HG03196 (cell line): ENCODE results near the gene ADCY9.
"Not testable (repeated sequence)": the region's sequence is repeated elsewhere in the genome, so short reads cannot be mapped to it uniquely, and the experiment has no call there.

Experiments used
- ATAC-seq: cut with Tn5 transposase; IDR thresholded peaks from one replicate; pipeline ENCODE4 v1.9.1; 2021; ENCODE audit not compliant: unreplicated experiment

ADCY9 gene

DNA sequence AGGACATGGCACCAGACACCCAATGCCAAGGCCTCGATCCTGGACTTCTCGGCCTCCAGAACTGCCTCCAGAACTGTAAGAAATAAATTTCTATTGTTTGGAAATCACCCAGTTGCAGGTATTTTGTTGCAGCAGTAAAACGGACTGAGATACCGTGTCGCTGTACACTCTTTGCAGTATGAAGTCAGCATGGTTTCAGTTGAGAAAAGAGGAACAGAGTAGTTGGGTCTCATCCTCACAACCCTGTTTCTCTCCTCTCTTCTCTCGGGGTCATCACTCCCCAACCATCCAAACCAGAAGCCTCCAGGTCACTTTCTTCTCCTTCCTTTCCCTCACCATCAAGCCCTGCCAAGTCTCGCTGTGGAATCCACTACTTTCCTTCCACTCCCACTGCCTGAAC is 77.8 kb downstream of the ADCY9 start:
- ATAC-seq: no peak

DNA sequence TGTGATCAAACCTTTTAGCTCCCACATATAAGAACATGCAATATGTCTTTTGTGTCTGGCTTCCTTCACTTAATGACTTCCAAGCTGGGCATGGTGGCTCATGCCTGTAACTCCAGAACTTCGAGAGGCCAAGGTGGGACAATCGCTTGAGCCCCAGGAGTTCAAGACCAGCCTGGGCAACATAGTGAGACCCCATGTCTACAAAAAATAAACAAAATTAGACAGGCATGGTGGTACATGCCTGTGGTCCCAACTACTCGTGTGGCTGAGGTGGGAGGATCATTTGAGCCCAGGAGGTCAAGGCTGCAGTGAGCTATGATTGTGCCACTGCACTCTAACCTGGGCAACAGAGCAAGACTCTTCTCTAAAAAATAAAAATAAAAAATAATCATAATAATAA is 79.3 kb downstream of the ADCY9 start:
- ATAC-seq: not testable (repeated sequence)

GRCh38 chr16:4034963-4035362 is 81.3 kb downstream of the ADCY9 start:
- no peak for ATAC-seq

- ATAC-seq: no peak
Measured at GRCh38 chr16:4033951-4034350, 82.3 kb downstream of the ADCY9 start.

- no peak for ATAC-seq
Measured at GRCh38 chr16:4032768-4033167, 83.5 kb downstream of the ADCY9 start.

GRCh38 chr16:4028144-4028543 is 88.1 kb downstream of the ADCY9 start:
- ATAC-seq: no peak

- no peak for ATAC-seq
Measured at GRCh38 chr16:4026854-4027253, 89.4 kb downstream of the ADCY9 start.

GRCh38 chr16:4025428-4025827 is 90.8 kb downstream of the ADCY9 start:
- no peak for ATAC-seq

- no peak for ATAC-seq
Measured at GRCh38 chr16:4021916-4022315, 94.3 kb downstream of the ADCY9 start.

DNA sequence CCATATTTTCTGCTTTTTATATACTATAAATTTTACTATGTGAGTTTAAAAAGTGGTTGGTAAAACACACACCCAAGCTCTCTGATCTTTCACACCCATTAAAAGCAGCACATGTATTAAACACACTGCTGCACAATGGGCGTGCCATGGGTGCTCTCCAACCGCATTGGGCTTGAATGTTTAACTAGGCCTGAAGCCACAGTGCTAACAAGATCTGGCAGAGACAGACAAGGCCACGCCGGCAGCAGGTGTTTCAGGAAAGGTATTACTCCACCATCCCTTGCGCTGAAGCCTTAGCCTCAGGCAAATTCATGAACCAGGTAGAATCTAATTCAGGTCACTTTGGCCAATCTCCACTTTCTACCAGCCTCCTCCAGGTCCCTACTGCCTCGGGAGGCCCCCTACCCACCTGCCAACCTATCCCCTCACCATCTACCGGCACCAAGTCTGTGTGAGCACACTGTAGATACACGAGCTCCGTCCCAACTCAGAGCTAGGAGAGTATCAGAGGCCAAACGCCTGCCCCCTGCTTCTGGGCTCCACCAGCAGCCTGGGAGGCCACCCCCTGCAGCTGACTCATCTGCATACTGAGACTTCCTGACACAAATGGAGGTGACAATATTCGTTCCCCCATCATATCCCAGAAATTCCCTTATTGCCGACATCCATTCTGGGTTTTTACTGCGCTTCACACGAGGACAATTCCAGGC is 95.0 kb downstream of the ADCY9 start:
- no peak for ATAC-seq

GRCh38 chr16:4019371-4019791 is 96.9 kb downstream of the ADCY9 start:
- no peak for ATAC-seq

DNA sequence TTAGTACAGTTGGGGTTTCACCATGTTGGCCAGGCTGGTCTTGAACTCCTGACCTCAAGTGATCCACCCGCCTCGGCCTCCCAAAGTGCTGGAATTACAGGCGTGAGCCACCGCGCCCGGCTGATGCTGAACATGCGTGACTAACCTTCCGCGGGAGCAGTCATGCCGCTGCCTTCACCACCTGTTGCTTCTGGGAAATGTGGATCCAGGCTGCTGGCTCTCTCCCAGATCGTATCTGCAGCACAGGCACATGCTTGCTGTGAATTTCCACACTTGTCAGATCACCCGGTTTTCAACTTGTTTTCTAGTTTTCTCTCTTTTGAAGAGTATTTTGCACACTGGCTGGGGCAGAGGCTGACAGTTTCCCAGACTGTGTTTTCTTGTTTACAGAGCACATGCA is 97.9 kb downstream of the ADCY9 start:
- no peak for ATAC-seq

DNA sequence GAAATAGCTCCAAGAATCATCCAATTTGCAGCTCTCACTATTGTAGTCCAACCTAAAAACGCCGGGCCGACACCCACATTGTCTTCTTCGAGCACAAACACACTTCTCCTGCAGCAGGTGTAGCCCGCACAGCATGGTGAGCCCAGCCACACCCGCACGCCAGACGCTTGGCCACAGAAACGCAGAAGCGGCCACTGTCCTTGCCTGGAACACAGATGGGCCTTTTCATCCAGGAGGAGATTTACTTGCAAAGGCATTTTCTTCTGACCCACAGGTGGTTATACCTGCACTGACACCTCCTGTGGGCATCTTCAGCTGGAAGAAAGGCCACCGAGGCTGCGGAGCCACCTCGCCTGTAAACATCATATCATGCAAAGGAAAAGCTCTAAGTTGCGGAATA is 98.4 kb downstream of the ADCY9 start:
- ATAC-seq: no peak

DNA sequence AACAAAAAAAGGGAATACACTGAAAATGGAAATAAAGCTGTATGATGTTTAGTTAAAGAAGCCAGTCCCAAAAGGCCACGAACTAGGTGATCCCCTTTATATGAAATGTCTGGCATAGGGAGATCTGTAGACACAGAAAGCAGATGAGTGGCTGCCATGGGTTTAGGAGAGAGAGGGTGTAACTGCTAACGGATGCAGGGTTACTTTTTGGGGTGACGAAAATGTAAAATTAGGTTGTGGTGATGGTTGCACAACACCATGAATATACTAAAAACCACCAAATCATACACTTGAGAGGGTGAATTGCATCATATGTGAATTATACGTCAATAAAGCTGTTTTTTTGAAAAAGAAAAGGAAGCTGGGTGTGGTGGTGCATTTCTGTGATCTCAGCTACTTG is 99.6 kb downstream of the ADCY9 start:
- ATAC-seq: no peak

GRCh38 chr16:4016005-4016352 is 100.3 kb downstream of the ADCY9 start:
- ATAC-seq: no peak

GRCh38 chr16:4015275-4016004 is 100.8 kb downstream of the ADCY9 start:
- no peak for ATAC-seq

DNA sequence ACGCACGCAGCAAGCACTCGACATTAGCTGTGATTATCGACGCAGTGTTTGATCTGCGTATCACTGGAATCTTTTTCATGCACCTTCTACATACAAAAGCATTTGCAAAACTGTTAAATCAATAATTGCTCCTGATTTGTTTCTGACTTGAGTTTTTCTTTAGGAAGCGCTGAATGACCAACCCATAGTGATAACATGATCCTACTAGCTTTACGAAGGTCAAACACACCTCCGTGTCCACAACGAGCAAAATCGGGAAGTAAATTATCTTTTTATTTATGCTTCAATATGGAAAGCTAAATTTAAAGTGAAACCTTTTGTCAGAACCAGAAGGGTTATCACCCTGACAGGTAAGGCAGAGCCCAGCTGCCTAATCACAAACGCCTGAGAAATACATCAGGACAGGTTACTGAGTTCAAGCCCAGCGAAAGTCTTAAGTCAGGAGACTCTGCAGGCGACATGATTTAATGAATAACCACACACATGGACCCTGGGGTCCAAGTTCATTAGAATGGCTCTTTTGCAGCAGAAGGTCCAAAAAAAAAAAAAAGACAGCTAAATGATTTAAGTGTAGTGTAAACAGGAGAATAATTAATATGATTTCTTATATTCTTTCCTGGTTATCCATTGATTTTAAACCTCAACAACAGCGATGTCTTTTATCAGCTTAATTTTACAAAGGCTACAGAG is 104.2 kb downstream of the ADCY9 start:
- no peak for ATAC-seq

- ATAC-seq: no peak
Measured at GRCh38 chr16:4011225-4011939, 104.9 kb downstream of the ADCY9 start.

DNA sequence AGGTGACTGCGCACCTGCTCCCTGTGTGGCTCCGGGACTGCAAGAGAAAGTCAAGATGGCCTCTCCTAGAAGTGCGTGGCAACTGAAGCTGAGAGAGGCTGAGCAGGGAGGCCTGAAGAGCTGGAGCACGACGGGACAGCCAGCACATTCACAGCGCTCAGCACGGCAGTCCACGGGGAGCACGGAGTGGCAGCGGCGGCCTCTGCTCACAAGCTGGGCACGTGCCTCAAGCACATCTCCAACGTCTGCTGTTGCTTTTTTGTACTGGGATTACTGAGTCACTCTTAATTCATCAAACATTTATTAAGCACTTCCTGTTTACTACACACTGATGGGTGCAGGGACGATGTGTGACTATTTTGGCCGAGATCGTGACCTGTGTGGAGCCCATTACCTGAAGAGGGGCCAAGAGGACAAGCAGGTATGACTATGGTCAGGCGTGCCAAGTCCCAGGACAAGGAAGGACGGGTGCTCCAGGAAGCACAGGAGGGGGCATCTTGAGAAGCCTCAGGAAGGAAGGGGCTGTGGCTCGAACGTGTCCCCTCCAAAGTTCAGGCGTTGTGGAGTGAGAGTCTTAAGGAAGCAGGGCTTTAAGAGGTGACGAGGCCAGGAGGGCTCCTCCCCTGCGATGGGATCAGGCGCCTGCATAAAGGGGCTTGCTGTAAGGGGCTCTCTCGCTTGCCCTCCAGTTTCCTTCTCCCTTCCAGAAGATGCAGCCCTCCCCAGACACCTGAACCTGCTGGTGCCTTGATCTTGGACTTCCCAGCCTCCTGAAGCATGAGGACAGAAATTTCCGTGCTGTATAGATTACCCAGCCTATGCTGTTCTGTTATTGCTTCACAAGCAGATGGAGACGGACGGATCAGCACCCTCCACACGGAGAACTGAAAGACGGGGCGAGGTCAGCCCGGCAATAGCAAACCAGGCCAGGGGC is 105.8 kb downstream of the ADCY9 start:
- no peak for ATAC-seq

DNA sequence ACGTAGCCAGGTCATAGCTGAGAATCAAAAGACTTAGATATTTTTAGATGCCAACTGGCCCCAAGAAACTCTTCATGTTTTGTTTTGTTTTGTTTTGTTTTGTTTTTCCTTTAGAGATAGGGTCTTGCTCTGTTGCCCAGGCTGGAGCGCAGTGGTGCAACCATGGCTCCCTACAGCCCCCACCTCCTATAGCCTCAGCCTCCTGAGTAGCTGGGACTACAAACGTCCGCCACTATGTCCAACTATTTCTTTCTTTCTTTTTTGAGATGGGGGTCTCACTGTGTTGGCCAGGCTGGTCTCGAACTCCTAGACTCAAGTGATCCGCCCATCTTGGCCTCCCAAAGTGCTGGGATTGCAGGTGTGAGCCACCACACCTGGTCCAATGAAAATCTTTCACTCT is 107.1 kb downstream of the ADCY9 start:
- ATAC-seq: no peak
